CD4-positive, alpha-beta T cell (primary cell): ENCODE measurements around the gene GBA3. TPM values are rescaled to one million over a fixed set of nuclear protein-coding genes. Genes with fewer than 3 reads are reported as not detected.

Experiments used
- ATAC-seq: fragments of 200-7000 bp; cut with Tn5 transposase; one replicate; pipeline ENCODE4 v1.10.0; 2022; ENCODE audit warnings: mild to moderate bottlenecking; ENCODE audit not compliant: poor library complexity
- CTCF ChIA-PET: fragments of 350-600 bp; sonication (Branson Sonifier 250); formaldehyde crosslinking; loops from one replicate; lab custom pipeline; 2021; ENCODE audit warnings: antibody characterized with exemption, inconsistent platforms; lab: Charles Lee
- POLR2A ChIA-PET: fragments of 350-600 bp; sonication (Branson Sonifier 250); formaldehyde crosslinking; loops from one replicate; lab custom pipeline; 2021; ENCODE audit warnings: antibody characterized with exemption, inconsistent platforms; lab: Charles Lee
- DNase-seq, 14 experiments: peaks; one replicate each; pipeline ENCODE4 v3.0.0-alpha.2; 2013 to 2020; ENCODE audit warnings: mixed read lengths in 2 of 14
- H3K27ac ChIP-seq, 2 donors: one replicate each; pipeline versions ENCODE4 v1.5.1 to v1.7.0; 2013; ENCODE audit warnings: low read length in 2 of 2, low read depth in 1 of 2, mild to moderate bottlenecking in 1 of 2
- H3K27me3 ChIP-seq, 2 experiments: 1 replicate in 1 of 2; 2 replicates in 1 of 2; pipeline versions ENCODE4 v1.6.1 to v1.7.0; 2013; ENCODE audit warnings: low read length in 2 of 2, control low read depth in 1 of 2, mild to moderate bottlenecking in 1 of 2, moderate library complexity in 1 of 2; ENCODE audit not compliant: insufficient read depth in 2 of 2, control insufficient read depth in 1 of 2
- H3K36me3 ChIP-seq: one replicate; pipeline ENCODE4 v1.6.1; 2013; ENCODE audit warnings: low read length, control low read depth; ENCODE audit not compliant: insufficient read depth
- H3K4me1 ChIP-seq: one replicate; pipeline ENCODE4 v1.6.1; 2013; ENCODE audit warnings: low read length, control low read depth; ENCODE audit not compliant: insufficient read depth
- H3K4me3 ChIP-seq: one replicate; pipeline ENCODE4 v1.5.1; 2013; ENCODE audit warnings: mild to moderate bottlenecking, low read length, moderate library complexity
- H3K9me3 ChIP-seq, 2 experiments: 1 replicate in 1 of 2; 2 replicates in 1 of 2; pipeline versions ENCODE4 v1.6.1 to v1.7.0; 2013; ENCODE audit warnings: low read length in 2 of 2, mild to moderate bottlenecking in 2 of 2, control low read depth in 1 of 2, moderate library complexity in 1 of 2; ENCODE audit not compliant: control insufficient read depth in 1 of 2, insufficient read depth in 1 of 2
- H3K27ac Mint-ChIP-seq: one replicate; pipeline ENCODE4 v1.8.0; 2020; ENCODE audit warnings: mixed read lengths
- H3K27me3 Mint-ChIP-seq: one replicate; pipeline ENCODE4 v1.8.0; 2021; ENCODE audit warnings: mixed read lengths
- H3K36me3 Mint-ChIP-seq: one replicate; pipeline ENCODE4 v1.8.0; 2021; ENCODE audit warnings: low read depth, mixed read lengths
- H3K4me1 Mint-ChIP-seq: one replicate; pipeline ENCODE4 v1.8.0; 2021; ENCODE audit warnings: low read depth, mixed read lengths
- H3K4me3 Mint-ChIP-seq: one replicate; pipeline ENCODE4 v1.8.0; 2020; ENCODE audit warnings: mild to moderate bottlenecking, mixed read lengths
- H3K9me3 Mint-ChIP-seq: one replicate; pipeline ENCODE4 v1.8.0; 2020; ENCODE audit warnings: mixed read lengths
- intact Hi-C, 2 experiments: fragments of 100-400 bp; cut with DNase I in 1 of 2; cut with micrococcal nuclease in 1 of 2; formaldehyde crosslinking; loops; one replicate each; pipeline versions ENCODE4 v1.15.1 to v1.9.0; 2023 to 2025; cut with DNase I, micrococcal nuclease
- total RNA-seq, 174 experiments: library from RNA in 2 of 174; stranded (reverse) in 2 of 174; gene quantifications; one replicate each; pipeline ENCODE4 v1.2.3 and lab custom pipeline; 2021 to 2026
- TF ChIP-seq, protein P1 (sequence below): fragments of 200-600 bp; IDR thresholded peaks from one replicate; pipeline ENCODE4 v1.8.0; 2022; ENCODE audit warnings: antibody characterized with exemption, mild to moderate bottlenecking

Gene GBA3
- total RNA-seq, 2 experiments from 2014 or later: not detected

DNA sequence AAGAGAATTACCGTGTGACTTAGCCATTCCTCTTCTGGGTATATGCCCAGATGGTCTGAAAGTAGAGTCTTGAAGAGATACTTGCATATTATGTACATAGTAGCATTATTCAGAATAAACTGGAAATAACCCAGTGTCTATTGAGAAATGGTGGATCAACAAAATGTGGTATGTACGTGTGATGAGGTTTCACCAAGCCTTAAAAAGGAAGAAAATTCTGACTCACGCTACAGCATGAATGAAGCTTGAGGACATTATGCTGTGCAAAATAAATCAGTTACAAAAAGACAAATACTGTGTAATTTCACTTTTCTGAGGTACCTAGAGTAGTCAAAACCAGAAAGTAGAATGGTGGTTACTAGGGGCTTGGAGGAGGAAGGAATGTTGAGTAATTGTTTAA lies 37.3 kb downstream of the GBA3 start:
- no peak overlapping the region for H3K4me3 ChIP-seq
- Mint-ChIP-seq H3K9me3 (peaks cover 3% of the 10 kb centered on the region), H3K4me3 (no peak overlapping the region), H3K4me1 (no peaks in the 10 kb centered on the region), H3K27me3 (no peaks in the 10 kb centered on the region), H3K27ac (no peak overlapping the region), H3K36me3 (no peaks in the 10 kb centered on the region)
- no peaks in the 10 kb centered on the region for H3K4me1 ChIP-seq
- H3K36me3 ChIP-seq: no peaks in the 10 kb centered on the region
- H3K9me3 ChIP-seq: no peaks in the 10 kb centered on the region
- DNase-seq (no peak), ATAC-seq (no peak)
- H3K27ac ChIP-seq: no peak overlapping the region
- intact Hi-C loops: no loop called here
- TF ChIP-seq, protein P1, sequence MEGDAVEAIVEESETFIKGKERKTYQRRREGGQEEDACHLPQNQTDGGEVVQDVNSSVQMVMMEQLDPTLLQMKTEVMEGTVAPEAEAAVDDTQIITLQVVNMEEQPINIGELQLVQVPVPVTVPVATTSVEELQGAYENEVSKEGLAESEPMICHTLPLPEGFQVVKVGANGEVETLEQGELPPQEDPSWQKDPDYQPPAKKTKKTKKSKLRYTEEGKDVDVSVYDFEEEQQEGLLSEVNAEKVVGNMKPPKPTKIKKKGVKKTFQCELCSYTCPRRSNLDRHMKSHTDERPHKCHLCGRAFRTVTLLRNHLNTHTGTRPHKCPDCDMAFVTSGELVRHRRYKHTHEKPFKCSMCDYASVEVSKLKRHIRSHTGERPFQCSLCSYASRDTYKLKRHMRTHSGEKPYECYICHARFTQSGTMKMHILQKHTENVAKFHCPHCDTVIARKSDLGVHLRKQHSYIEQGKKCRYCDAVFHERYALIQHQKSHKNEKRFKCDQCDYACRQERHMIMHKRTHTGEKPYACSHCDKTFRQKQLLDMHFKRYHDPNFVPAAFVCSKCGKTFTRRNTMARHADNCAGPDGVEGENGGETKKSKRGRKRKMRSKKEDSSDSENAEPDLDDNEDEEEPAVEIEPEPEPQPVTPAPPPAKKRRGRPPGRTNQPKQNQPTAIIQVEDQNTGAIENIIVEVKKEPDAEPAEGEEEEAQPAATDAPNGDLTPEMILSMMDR: no peak
- ChIA-PET CTCF (no interaction called here), POLR2A (no interaction called here)
- no peaks in the 10 kb centered on the region for H3K27me3 ChIP-seq

DNA sequence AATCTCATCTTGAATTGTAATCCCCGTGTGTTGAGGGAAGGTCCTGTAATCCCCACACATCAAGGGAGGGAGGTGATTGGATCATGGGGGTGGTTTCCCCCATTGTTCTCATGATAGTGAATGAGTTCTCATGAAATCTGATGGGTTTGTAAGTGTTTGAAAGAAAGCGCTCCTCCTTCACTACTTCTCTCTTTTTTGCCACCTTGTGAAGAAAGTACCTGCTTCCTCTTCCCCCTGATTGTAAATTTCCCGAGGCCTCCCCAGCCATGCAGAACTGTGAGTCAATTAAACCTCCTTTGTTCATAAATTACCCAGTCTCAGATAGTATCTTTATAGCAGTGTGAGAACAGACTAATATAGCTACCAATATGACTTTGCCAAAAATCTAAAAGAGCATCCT lies 41.1 kb downstream of the GBA3 start:
- CTCF ChIA-PET: no interaction called here
- no peaks in the 10 kb centered on the region for H3K36me3 Mint-ChIP-seq

DNA sequence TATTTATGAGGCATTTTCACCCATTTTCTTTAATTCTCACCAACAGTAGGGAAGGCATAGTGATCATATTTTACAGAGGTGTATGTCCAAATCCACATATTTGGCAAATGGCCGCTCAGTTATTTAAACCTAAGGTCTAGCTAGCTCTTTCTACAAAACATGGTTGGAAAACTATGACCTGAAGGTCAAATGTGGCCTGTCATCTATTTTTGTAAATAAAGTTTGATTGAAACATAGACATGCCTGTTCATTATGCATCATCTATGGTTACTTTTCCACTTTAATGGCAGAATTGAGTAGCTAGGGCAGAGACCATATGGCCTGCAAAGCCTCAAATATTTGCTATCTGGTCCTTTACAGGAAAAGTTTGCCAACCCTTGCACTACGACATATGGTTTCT lies 44.2 kb downstream of the GBA3 start:
- H3K36me3 Mint-ChIP-seq: no peaks in the 10 kb centered on the region
- ChIA-PET CTCF (no interaction called here), POLR2A (no interaction called here)
- no peak for ATAC-seq
- Histone ChIP-seq H3K4me3 (no peak overlapping the region), H3K36me3 (no peaks in the 10 kb centered on the region), H3K27me3 (no peaks in the 10 kb centered on the region), H3K4me1 (no peaks in the 10 kb centered on the region), H3K9me3 (no peaks in the 10 kb centered on the region), H3K27ac (no peak overlapping the region)
- H3K9me3 Mint-ChIP-seq: peaks cover 5% of the 10 kb centered on the region
- DNase-seq: no peak
- TF ChIP-seq, protein P1: no peak
- H3K4me3 Mint-ChIP-seq: no peak overlapping the region
- intact Hi-C loops: no loop called here
- no peaks in the 10 kb centered on the region for H3K27me3 Mint-ChIP-seq
- H3K27ac Mint-ChIP-seq: no peak overlapping the region
- no peaks in the 10 kb centered on the region for H3K4me1 Mint-ChIP-seq

More for the DNA sequence above, 41.1 kb downstream of the GBA3 start:
- Mint-ChIP-seq H3K4me3 (no peak overlapping the region), H3K4me1 (no peaks in the 10 kb centered on the region), H3K27me3 (no peaks in the 10 kb centered on the region), H3K9me3 (peaks cover 3% of the 10 kb centered on the region), H3K27ac (no peak overlapping the region)
- TF ChIP-seq, protein P1: no peak
- no peaks in the 10 kb centered on the region for H3K9me3 ChIP-seq
- H3K4me1 ChIP-seq: no peaks in the 10 kb centered on the region
- POLR2A ChIA-PET: no interaction called here
- intact Hi-C loops: no loop called here
- H3K27ac ChIP-seq: no peak overlapping the region
- ATAC-seq (no peak), DNase-seq (no peak)
- no peaks in the 10 kb centered on the region for H3K36me3 ChIP-seq
- no peak overlapping the region for H3K4me3 ChIP-seq
- H3K27me3 ChIP-seq: no peaks in the 10 kb centered on the region
